HepG2 (cell line): ENCODE data around the gene SNRNP200. TPM values are rescaled to one million over a fixed set of nuclear protein-coding genes. Genes with fewer than 3 reads are reported as not detected.
A peak's percentile ranks its signal among the peaks of the same experiment; 100 is the strongest.

ENCODE experiments used
- ATF6 ChIP-seq: sonication (generic); formaldehyde crosslinking; conservative IDR thresholded peaks from 2 replicates; pipeline ENCODE4 v1.4.0; 2020; ENCODE audit warnings: missing genetic modification reagents
- CENPBD1 ChIP-seq: sonication (generic); formaldehyde crosslinking; IDR thresholded peaks from 2 replicates; pipeline ENCODE4 v1.8.0; 2022; ENCODE audit warnings: missing genetic modification reagents, low read depth, mild to moderate bottlenecking, borderline replicate concordance
- HNRNPUL1 ChIP-seq: fragments of 200-400 bp; formaldehyde crosslinking; IDR thresholded peaks from 2 replicates; pipeline ENCODE4 v1.6.1; 2017; ENCODE audit warnings: low read depth, mild to moderate bottlenecking, low read length, moderate library complexity
- HOXA9 ChIP-seq: sonication (generic); formaldehyde crosslinking; IDR thresholded peaks from 2 replicates; pipeline ENCODE4 v1.8.1; 2022; ENCODE audit warnings: missing genetic modification reagents, mild to moderate bottlenecking, moderate library complexity, borderline replicate concordance
- KDM4B ChIP-seq: sonication (generic); formaldehyde crosslinking; IDR thresholded peaks from 2 replicates; pipeline ENCODE4 v1.4.0; 2020; ENCODE audit warnings: missing genetic modification reagents
- MNT ChIP-seq: fragments of 450-650 bp; IDR thresholded peaks from 2 replicates; pipeline ENCODE4 v1.6.1; 2016
- NFIC ChIP-seq: IDR thresholded peaks from 2 replicates; pipeline ENCODE4 v1.6.1; 2012; ENCODE audit warnings: mild to moderate bottlenecking, low read length, inconsistent platforms
- PBX3 ChIP-seq: sonication (generic); formaldehyde crosslinking; IDR thresholded peaks from 2 replicates; pipeline ENCODE4 v1.8.1; 2023; ENCODE audit warnings: missing genetic modification reagents, inconsistent platforms, borderline replicate concordance
- RBAK ChIP-seq: sonication (generic); formaldehyde crosslinking; IDR thresholded peaks from 2 replicates; pipeline ENCODE4 v1.5.1; 2020; ENCODE audit warnings: mild to moderate bottlenecking, missing genetic modification reagents
- SIX1 ChIP-seq: sonication (generic); formaldehyde crosslinking; IDR thresholded peaks from 2 replicates; pipeline ENCODE4 v1.4.0; 2020; ENCODE audit warnings: missing genetic modification reagents, borderline replicate concordance
- SNRNP70 ChIP-seq: fragments of 200-400 bp; formaldehyde crosslinking; IDR thresholded peaks from 2 replicates; pipeline ENCODE4 v1.6.1; 2017; ENCODE audit warnings: mild to moderate bottlenecking, low read depth, low read length, moderate library complexity
- SRSF1 ChIP-seq: fragments of 200-400 bp; formaldehyde crosslinking; optimal IDR thresholded peaks from 2 replicates; pipeline ENCODE3; 2017; ENCODE audit warnings: mild to moderate bottlenecking, low read depth, low read length, moderate library complexity
- TBP ChIP-seq: sonication (generic); formaldehyde crosslinking; IDR thresholded peaks from 2 replicates; pipeline ENCODE4 v1.5.0; 2020; ENCODE audit warnings: missing genetic modification reagents
- TEAD3 ChIP-seq: optimal IDR thresholded peaks from 2 replicates; pipeline ENCODE3; 2016; ENCODE audit warnings: borderline replicate concordance
- THAP11 ChIP-seq: IDR thresholded peaks from 2 replicates; pipeline ENCODE4 v1.6.1; 2016; ENCODE audit warnings: missing biosample characterization, missing genetic modification reagents
- U2AF1 ChIP-seq: fragments of 200-400 bp; formaldehyde crosslinking; optimal IDR thresholded peaks from 2 replicates; pipeline ENCODE3; 2017; ENCODE audit warnings: mild to moderate bottlenecking, low read depth, low read length
- ZBTB1 ChIP-seq: sonication (generic); formaldehyde crosslinking; IDR thresholded peaks from 2 replicates; pipeline ENCODE4 v1.4.0; 2020; ENCODE audit warnings: missing genetic modification reagents, borderline replicate concordance
- ZBTB42 ChIP-seq: sonication (generic); formaldehyde crosslinking; IDR thresholded peaks from 2 replicates; pipeline ENCODE4 v1.5.0; 2020; ENCODE audit warnings: mild to moderate bottlenecking, missing genetic modification reagents
- ZNF12 ChIP-seq: sonication (generic); formaldehyde crosslinking; IDR thresholded peaks from 2 replicates; pipeline ENCODE4 v1.5.0; 2020; ENCODE audit warnings: missing genetic modification reagents
- ZNF230 ChIP-seq: sonication (generic); formaldehyde crosslinking; IDR thresholded peaks from 2 replicates; pipeline ENCODE4 v1.4.0; 2020; ENCODE audit warnings: mild to moderate bottlenecking, missing genetic modification reagents
- ZNF296 ChIP-seq: sonication (generic); formaldehyde crosslinking; conservative IDR thresholded peaks from 2 replicates; pipeline ENCODE4 v1.5.0; 2020; ENCODE audit warnings: mild to moderate bottlenecking, missing genetic modification reagents
- ZNF3 ChIP-seq: IDR thresholded peaks from 2 replicates; pipeline ENCODE4 v1.7.0; 2017; ENCODE audit warnings: inconsistent platforms
- ZNF33A ChIP-seq: sonication (generic); formaldehyde crosslinking; IDR thresholded peaks from 2 replicates; pipeline ENCODE4 v1.5.1; 2020; ENCODE audit warnings: missing genetic modification reagents, mild to moderate bottlenecking, moderate library complexity, borderline replicate concordance
- ZNF383 ChIP-seq: sonication (generic); formaldehyde crosslinking; IDR thresholded peaks from 2 replicates; pipeline ENCODE4 v1.4.0; 2020; ENCODE audit warnings: missing genetic modification reagents, mild to moderate bottlenecking, borderline replicate concordance
- ZNF501 ChIP-seq: sonication (generic); formaldehyde crosslinking; IDR thresholded peaks from 2 replicates; pipeline ENCODE4 v1.5.1; 2020; ENCODE audit warnings: mild to moderate bottlenecking, moderate library complexity, missing genetic modification reagents
- ZNF784 ChIP-seq: sonication (generic); formaldehyde crosslinking; IDR thresholded peaks from 2 replicates; pipeline ENCODE4 v1.5.1; 2020; ENCODE audit warnings: missing genetic modification reagents, mild to moderate bottlenecking, borderline replicate concordance
- polyA plus RNA-seq, 8 experiments: library from polyadenylated mRNA; depleted of rRNA in 3 of 8; stranded (reverse) in 7 of 8; unstranded in 1 of 8; fragments of >200 nt; fragmentation: Illumina TruSeq in 4 of 8; extraction: Trizol in 4 of 8; gene quantifications; 2 replicates each; pipeline versions ENCODE4 v1.2.1 to v1.2.3, GENCODE V29; 2011 to 2016; ENCODE audit warnings: low read depth in 4 of 8, missing spikeins in 1 of 8, mixed read lengths in 1 of 8; ENCODE audit not compliant: insufficient read depth in 1 of 8
- total RNA-seq, 5 experiments: library from RNA; depleted of rRNA; stranded (reverse); fragments of >200 nt; fragmentation: Illumina TruSeq; extraction: Trizol; gene quantifications; 2 replicates each; pipeline ENCODE4 v1.2.3, GENCODE V29; 2016; ENCODE audit warnings: low read depth in 1 of 5

The SNRNP200 gene
- total and polyA plus RNA-seq, 2 of the 13 experiments (the other 11 are each of a cell fraction or from before 2014, with no cell fraction given): 99.0 to 232 TPM

- TF ChIP-seq ZBTB42 (CRISPR knock-in tag) (no peak), ZNF3 (CRISPR knock-in tag) (no peak), ZNF12 (no peak), ZNF383 (CRISPR knock-in tag) (0 out of 2 replicates have a peak, but pooled peaks have one; percentile 18), ZNF501 (CRISPR knock-in tag) (0 out of 2 replicates have a peak, but pooled peaks have one; percentile 50), TEAD3 (peak; percentile 27), HNRNPUL1 (no peak), ZNF33A (no peak), PBX3 (CRISPR knock-in tag) (no peak), SRSF1 (no peak), SNRNP70 (no peak), TBP (CRISPR knock-in tag) (no peak), ZBTB1 (CRISPR knock-in tag) (no peak), ZNF784 (no peak), THAP11 (CRISPR knock-in tag) (peak; percentile 80), ZNF296 (CRISPR knock-in tag) (no peak), ZNF230 (peak; percentile 21; the same call in 1 of the 2 replicates), MNT (no peak), RBAK (CRISPR knock-in tag) (no peak), ATF6 (CRISPR knock-in tag) (no peak), NFIC (peak; percentile 53; the same call in 1 of the 2 replicates), U2AF1 (no peak), SIX1 (CRISPR knock-in tag) (0 out of 2 replicates have a peak, but pooled peaks have one; percentile 34), KDM4B (CRISPR knock-in tag) (no peak), HOXA9 (no peak), CENPBD1 (CRISPR knock-in tag) (no peak)
Observed at GRCh38 chr2:96261328-96262003, 43.9 kb downstream of the SNRNP200 start (continued).
